Head of caudate nucleus (tissue), 42 donors: Measurements from ENCODE around the gene PLA2R1.

Experiments
- DNase-seq, 42 donors: peaks; one replicate each; pipeline versions ENCODE4 v3.0.0 to v3.0.0-alpha.2; 2020 to 2021; ENCODE audit warnings: mixed read lengths in 7 of 42
- intact Hi-C: fragments of 100-400 bp; cut with DNase I; formaldehyde crosslinking; loops from one replicate; pipeline ENCODE4 v1.15.0; 2022

Gene PLA2R1

DNA sequence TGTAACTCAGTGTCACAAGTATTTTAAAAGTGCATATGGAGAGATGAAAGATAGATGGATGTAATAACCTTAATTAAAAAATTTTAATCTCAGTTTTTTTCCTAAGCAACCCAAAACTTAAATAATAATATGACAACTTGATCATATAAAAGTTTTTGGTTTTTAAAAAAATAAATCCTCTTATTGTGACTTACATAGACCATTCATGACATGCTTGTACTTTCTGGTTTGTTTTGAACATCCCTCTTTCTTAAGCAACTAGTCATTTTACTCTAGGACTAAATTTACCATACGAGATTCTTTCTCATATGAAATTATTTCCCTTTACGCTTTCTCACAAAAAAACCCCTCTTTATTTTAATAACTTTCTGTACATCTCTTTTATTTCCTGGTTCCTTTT lies 6.5 kb upstream of the PLA2R1 start:
- intact Hi-C loops, result no loop called here
- no peak for DNase-seq

DNA sequence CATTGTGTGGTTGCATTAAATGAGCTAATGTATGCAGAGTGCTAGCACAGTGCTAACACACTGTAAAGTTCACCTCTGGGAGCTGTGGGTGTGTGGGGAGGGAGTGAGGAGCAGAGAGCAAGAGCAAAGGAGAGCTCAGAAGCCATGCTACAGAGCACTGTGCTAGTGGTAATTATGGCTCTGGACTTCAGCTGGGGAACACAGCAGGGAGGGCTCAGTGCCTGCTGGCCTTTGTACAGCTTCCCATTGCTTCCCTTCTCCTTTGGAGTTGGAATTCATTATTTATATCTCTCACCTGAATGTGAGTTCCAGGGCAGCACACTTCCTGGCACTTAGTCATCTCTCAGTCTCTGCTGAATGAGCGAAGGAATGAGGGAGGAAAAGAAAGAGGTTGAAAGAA lies 2.5 kb upstream of the PLA2R1 start:
- intact Hi-C loops, result no loop called here
- DNase-seq, result peak in 4 of 42 donors; percentile 6 to 18 (median 15)

DNA sequence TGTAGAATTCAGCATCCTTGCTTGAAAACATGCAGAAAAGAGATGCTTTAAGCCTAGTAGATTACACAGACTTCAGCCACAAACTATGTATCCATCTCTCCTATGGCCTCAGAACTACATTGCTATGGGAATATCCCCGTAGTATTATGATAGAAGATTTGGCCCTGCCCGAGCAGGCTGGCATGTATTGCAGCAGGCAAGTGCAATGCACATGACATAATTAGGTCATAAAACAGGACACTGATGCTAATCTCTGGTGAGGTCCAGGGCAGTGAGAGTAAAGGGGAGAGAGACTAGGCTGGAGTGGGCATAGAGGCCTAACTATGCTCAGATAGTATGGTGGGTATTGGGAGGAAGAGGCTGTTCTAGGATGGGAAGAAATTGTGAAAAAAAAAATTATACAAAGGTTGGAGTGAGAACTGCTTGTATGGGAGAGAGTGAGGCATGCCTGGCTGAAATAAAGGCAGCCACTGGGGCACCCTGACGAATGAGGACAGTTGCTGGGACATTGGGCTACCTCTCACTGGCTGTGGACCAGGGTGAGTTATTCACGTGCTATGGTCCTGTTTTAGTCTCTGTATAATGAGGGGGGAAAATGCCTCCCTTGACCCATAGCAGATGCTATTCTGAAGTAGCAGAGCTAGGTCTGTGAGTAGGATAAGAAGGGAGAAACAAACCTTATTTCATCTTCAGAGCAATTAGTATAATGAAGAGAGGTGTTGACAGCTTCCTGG lies 1.6 kb upstream of the PLA2R1 start:
- no peak for DNase-seq
- intact Hi-C loops, result no loop called here

DNA sequence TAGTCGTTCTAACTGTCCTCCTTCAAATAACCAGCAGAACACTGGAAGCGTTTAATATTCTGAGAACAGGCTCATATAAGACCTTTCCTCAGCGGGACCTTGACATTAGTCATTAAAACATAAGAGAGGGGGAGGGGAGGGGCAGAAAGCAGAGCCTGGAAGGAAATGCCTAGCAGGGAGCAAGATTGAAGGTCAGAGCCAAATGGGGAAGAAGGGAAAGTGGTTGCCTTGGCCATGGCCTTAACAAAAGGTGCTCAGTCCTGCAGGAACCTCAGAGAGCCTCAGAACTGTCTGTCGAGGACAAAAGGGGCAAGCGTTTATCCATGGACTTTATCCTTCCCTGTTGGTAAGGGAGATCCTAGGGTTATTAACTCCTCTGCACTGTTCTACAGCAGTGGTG lies 856 bp upstream of the PLA2R1 start:
- intact Hi-C loops, result no loop called here
- no peak for DNase-seq

DNA sequence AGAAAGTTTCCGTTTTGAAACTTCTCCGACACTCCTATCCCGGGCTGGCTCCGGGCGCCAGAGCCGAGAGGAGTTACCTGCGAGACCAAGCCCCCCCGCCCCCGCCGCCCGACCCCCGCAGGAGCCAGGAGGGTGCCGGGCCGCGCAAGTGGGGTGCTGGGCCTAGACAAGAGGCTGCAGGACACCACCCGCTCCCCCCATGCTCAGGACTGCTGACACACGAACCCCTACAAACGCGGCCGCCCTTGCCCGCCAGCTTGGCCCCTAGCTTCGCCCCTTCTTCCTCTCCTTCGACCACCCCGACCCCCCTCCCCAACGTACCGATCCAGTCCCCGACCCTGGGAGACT lies 497 bp downstream of the PLA2R1 start:
- intact Hi-C loops, result no loop called here
- no peak for DNase-seq

DNA sequence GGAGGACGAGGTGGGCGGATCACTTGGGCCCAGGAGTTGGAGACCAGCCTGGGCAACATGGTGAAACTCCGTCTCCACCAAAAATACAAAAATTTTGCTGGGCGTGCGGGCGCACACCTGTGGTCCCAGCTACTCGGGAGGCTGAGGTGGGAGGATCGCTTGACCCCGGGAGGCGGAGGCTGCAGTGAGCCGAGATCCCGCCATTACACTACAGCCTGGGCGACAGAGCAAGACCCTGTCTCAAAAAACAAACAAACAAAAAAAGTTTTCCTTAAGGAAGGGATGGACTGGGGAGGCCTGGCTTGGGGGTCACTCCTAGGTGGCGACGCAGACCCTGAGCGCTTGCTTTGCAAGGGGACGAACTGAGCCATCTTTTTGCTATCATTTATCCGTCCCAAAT lies 882 bp downstream of the PLA2R1 start:
- no peak for DNase-seq
- intact Hi-C loops, result no loop called here

DNA sequence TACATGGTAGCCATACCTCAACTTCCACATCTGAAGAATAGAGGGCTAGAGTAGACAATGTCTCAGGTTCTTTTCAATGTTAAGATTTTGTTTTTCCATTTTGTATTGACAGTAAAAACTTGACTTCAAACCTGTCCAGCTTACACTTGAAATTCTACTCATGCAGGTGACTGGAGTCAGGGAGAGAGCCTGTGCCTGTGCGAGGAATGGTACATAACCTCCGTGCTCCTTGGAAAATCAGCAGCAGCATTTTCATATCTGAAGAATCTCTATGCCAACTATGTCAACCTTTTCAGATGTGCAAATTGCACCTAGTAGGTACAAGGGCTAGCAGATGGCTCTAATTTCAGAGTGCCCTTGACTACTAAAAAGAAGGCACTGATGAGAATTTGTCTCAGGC lies 2.1 kb downstream of the PLA2R1 start:
- intact Hi-C loops, result no loop called here
- no peak for DNase-seq

DNA sequence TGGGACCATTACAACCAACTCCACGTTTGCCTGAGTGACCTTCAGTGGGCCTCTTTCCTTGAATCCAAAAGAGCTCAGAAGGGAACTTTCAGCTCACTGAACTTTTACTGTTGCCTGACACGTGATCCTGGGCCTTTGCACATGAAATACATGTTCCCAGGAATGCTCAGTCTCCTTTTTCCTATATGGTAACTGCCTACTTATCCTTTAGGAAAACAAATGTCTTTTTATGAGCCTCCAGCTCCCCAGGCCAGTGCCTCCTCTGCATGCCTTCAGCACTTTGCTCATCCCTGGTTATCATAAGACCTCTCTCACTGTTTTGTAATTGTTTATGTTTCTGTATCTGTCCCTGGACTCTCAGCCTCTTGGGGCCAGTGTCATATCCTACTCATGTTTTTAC lies 5.1 kb downstream of the PLA2R1 start:
- DNase-seq, result no peak
- intact Hi-C loops, result no loop called here

DNA sequence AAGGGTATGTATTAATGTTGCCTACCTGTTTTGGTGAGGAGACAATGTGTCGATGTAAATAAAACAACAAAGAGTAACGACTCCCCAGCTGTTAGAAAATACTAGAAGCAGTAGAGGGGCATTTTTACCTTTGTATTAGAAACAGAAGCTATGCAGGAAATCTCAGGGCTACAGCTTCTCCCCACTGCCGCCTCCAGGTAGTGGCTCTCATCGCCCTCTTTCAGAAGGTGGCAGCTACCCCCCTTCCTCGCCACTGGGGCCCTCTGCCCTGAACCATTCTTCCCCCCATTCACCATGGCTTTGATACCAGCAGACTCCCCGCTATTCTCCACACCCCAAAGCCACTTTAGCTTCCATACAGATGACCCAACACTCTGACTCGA lies 6.7 kb downstream of the PLA2R1 start:
- DNase-seq, result no peak
- intact Hi-C loops, result no loop called here

DNA sequence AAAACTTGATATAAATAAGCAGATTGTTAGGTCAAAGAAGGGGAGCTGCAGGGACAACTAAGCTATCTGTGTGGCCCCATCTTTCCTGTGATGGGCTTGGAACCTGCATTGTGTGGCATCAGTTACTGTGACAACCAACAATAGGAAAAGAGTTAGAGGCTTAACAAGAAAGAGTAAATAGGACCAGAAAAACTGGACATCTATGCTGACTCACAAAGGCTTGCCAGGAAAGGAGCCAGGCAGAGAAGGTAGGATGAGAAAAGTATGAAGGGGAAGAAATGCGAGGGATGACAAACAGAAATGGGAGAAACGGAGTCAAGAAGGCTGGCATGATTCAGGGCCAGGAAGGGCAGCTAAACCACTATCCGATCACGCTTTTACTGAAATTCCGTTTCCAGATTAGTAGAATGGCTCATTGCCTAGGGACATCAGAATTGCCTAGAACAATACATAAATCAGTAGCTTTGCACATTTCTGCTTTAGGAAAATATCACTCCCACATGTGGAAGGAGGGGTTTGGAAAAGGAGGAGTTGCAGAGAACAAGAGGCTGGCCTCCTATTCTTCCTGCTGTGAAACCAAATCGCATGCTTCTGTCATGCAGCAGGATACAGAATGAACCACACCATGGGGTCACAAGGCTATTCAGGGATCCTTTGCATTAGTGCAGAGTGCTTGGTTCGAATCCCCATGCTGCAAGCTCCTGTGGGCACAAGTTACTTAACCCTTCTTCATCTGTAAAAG lies 7.3 kb downstream of the PLA2R1 start:
- intact Hi-C loops, result no loop called here
- DNase-seq, result no peak

DNA sequence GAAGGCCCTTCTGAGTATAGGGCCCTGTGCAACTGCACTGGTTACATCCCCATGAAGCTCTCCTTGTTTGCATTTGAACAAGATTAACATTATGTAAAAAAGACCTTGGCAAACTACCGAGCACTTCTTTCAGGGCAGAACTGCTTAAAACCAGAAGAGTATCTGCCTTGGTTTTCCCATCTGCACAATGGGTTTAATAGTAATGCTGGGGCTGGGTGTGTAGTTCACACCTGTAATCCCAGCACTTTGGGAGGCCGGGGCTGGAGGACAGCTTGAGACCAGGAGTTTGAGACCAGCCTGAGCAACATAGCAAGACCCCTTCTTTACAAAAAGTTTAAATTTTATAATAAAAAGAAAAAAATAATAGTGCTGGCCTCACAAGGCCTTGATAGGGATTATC lies 8.5 kb downstream of the PLA2R1 start:
- intact Hi-C loops, result no loop called here

DNA sequence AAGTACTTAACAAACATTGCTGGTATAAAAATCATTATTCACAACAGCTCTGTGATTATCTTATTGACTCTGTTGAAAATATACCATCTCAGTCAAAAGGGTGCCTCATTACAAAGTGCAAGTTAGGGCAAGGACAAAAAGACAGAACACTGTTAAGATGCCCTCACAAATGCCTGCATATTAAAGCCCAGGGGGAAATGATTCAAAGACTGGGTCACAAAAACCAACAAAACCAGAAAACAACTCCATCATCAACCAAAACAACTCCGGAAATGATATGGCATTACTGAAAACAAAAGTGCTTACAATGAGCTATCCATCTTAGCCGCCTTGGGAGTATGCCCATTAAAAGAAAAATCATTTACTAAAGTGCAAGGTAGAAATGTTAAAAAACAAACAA lies 9.9 kb downstream of the PLA2R1 start:
- intact Hi-C loops, result no loop called here

More for the DNA sequence above, 8.5 kb downstream of the PLA2R1 start:
- no peak for DNase-seq

DNA sequence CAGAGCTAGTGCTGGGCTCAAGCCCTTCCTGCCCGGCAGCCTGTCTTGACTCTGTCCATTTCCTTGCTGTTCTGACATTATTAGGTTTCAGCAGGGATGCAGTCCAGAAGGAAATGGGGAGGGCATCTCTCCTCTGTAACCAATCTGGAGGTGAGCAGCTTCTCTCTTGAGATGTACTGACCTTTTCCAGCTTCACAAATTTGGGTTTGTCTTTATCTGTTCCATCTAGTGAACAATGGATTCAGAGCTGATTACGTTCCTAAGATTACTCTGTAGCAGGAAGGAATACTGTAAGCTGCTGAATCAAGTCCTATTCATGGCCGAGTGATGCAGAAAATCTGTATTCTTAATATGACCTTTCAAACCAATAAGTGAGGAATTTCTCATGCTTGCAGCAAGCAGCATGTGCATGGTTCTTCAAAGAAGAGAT lies 11.0 kb downstream of the PLA2R1 start:
- intact Hi-C loops, result no loop called here
- no peak for DNase-seq

More for the DNA sequence above, 9.9 kb downstream of the PLA2R1 start:
- DNase-seq, result no peak

DNA sequence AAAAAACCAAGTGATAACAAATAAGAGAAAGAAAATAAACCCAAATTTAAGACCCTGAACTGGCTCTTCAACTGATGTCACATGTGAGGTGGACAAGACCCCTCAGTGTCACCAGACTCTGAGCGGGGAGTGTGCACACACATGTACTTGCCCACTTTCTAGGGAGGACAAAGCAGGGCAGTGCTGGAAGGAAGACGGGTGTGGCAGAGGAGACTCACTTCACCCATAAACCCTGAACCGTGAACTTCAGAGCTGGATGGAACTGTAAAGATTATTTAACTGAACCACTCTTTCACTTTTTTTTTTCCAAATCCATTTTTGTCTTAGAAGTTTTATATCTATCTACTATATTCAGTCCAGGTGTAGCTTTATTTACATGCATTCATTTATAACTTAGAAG lies 12.3 kb downstream of the PLA2R1 start:
- DNase-seq, result no peak
- intact Hi-C loops, result no loop called here

DNA sequence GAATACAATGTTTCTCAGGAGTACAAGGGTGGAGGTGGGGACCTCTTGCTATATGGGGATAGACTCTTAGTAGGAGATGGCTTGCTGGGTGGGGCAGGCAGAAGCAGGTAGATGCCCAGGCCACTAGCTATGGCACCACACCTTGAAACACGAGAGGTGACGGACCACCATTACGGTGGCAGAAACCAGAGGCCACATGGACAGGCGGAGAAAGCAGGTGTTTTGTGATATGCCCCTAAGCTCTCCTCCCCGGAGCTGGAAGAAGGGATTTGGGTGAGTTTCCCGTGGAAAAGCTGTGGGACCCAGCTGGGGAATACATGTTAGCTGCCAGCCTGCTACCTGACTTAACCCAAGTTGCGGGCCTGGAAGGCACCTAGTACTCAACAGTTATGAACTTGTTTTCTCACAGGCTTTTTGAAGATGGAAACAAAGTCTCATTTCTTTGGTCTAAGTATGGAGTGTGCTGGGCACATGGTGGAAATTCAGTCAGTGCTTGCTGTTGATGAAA lies 16.7 kb downstream of the PLA2R1 start:
- intact Hi-C loops, result no loop called here
- no peak for DNase-seq

DNA sequence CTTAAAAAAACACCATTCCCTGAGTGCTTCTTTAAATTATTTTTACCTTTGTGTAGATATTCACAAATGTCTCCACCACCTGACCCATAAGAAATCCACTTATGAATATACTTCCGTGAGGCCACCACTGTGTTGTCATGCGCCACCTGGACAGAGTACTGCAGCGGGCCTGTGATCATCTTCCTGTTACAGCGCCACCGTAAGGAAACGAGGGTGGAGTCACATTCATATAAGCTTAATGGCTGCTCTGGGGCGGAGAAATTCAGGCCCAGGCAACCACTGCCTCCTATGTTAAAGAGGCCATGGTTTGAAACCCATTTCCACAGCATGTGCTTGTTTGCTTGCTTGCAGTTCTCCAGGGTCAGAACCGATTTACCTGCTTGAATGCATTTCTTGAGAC lies 17.7 kb downstream of the PLA2R1 start:
- DNase-seq, result no peak
- intact Hi-C loops, result no loop called here

DNA sequence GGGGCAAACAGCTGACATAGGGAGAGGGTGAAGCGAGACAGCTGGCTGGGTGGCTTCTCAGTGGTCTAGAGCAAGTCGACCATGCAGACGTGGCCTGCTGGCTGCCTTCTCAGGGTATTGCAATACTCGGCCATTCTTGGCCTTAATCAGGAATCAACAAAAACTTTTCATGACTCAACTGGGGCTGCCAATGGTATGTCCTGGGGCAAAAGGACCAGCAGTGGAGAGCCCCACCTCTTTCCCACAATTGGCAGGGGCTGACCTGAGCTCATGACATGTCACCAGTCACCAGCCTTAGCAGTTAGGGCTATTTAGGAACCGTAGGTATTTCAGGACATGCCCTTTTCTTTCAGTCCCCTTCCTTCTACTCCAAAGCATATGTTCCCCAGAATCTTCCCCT lies 19.1 kb downstream of the PLA2R1 start:
- DNase-seq, result no peak
- intact Hi-C loops, result no loop called here

DNA sequence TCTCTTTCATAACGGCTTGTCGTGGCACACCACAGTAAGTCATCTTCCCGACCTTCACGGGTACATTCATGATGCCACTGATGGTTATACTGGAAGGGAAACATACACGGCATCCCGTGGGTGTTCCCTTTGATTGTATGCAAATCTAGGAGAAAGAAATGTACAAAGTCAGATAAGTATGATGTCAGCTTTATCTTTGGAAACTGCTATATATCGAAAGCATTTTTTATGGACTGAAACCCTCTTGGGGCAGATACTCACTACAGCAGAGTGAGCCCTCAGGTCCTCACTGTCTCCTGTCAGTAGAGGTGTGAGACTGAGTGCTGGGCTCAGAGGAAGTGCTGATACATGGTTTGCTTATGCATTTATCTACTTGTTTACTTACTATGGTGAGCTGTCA lies 20.4 kb downstream of the PLA2R1 start:
- no peak for DNase-seq
- intact Hi-C loops, result no loop called here

DNA sequence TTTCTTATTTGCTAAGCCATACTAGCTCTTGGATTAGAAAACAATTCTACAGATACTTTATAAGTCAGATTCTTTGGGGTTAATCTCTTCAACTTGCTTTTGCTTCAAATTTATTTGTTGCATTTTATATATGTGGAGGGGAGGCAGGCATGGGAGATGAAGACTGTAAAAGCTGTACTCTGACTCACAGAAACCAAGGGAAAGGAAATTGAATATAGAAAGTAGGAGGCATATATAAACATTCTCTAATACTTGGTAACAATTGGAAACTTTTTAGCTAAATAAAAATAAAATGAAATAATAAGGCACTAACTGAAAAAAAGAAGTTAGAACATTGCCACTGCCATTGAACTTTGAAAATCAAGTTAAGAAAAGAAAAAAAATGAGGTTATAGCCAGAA lies 21.3 kb downstream of the PLA2R1 start:
- DNase-seq, result no peak
- intact Hi-C loops, result no loop called here

DNA sequence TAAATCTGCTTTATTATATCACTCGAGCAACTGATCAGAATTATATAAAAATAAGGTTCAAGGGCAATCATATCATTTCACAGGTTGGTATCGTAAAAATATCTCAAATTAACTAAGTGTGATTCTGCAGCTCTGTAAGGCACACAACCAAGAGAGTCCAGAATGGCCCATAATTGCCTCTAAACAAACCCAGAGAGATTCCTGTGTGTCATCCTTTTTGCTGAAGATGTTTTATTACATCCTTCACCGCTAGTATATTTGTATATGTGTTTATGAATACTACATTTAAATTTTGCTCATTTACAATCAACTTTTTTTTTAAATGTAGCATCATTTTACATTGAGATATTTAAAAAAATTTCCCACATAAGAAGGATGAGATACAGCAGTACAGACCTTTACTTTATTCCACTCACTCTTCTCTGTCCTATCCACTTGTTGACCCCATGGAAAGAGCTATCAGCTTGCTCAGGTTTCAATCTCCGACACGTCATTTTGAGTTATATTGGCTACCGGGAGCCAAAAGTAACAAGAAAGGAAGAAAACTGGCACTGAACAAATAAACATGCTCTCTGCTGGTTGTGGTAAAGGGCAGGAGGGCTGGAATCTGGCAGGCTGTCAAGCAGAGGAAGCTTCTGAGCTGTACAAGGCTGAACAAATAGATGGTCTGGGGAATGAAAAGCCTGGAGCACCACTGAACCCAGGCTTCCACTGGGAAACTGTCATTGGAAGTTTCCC lies 23.1 kb downstream of the PLA2R1 start:
- intact Hi-C loops, result no loop called here
- no peak for DNase-seq
